ENCODE data around the gene DYNLT5.
"Not testable (repeated sequence)": the region's sequence is repeated elsewhere in the genome, so short reads cannot be mapped to it uniquely, and the experiment has no call there.

DYNLT5 gene

GRCh38 chr1:66778969-66779368, 26.7 kb downstream of the DYNLT5 start:
- H3K27ac ChIP-seq: no peak overlapping the region
- no peaks in the 10 kb centered on the region for H3K27me3 ChIP-seq (ENCODE audit: insufficient read depth, low read depth, severe bottlenecking)
- TF ChIP-seq CTCF (IDR thresholded peaks at IDR 0.05; ENCODE audit: low read depth, low read length): no peak
- no peaks in the 10 kb centered on the region for H3K9me3 ChIP-seq (ENCODE audit: severe bottlenecking)
- DNase-seq: no peak
- no peak overlapping the region for H3K4me3 ChIP-seq (ENCODE audit: low read depth, low read length)
- no peaks in the 10 kb centered on the region for H3K36me3 ChIP-seq

DNA sequence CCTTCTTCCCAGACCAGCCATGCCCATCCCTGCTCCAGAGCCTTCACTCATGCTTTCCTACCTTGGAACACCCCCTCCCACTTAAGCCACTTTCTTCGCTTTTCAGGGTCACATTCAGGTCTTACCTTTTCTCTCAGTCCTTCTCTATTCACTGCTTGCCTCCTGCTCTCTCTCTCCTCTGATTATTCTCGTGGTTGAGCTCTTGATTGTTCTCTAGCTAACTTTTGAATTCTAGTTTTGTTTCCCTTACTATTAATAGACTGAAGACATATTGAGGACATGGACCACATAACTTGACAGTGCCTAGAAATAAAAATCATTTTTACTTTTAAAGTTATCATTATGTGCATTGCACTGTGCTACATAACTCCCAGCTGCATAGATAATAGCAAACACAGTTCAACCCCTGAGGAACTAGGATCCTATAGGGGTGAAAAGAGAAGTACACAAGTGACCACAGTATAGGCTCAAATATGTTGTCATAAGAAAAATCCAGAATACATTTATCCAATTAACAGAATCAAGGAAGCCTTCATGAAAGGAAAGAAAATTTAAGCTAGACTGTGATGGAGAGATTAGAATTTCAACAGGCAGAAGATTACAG, 27.3 kb downstream of the DYNLT5 start:
- Histone ChIP-seq H3K36me3 (no peaks in the 10 kb centered on the region), H3K4me3 (ENCODE audit: low read depth, low read length) (no peak overlapping the region), H3K27ac (no peak overlapping the region), H3K27me3 (ENCODE audit: insufficient read depth, low read depth, severe bottlenecking) (no peaks in the 10 kb centered on the region), H3K9me3 (ENCODE audit: severe bottlenecking) (no peaks in the 10 kb centered on the region)
- TF ChIP-seq CTCF (IDR thresholded peaks at IDR 0.05; ENCODE audit: low read depth, low read length): no peak
- DNase-seq: no peak

DNA sequence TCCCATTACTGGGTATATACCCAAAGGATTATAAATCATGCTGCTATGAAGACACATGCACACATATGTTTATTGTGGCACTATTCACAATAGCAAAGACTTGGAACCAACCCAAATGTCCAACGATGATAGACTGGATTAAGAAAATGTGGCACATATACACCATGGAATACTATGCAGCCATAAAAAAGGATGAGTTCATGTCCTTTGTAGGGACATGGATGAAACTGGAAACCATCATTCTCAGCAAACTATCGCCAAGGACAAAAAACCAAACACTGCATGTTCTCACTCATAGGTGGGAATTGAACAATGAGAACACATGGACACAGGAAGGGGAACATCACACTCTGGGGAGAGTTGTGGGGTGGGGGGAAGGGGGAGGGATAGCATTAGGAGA, 33.5 kb downstream of the DYNLT5 start:
- not testable (repeated sequence) for DNase-seq; H3K27me3 ChIP-seq (ENCODE audit: insufficient read depth, low read depth, severe bottlenecking); H3K4me3 ChIP-seq (ENCODE audit: low read depth, low read length); H3K36me3 ChIP-seq; H3K27ac ChIP-seq; H3K9me3 ChIP-seq (ENCODE audit: severe bottlenecking)

GRCh38 chr1:66787641-66788040, 35.4 kb downstream of the DYNLT5 start:
- no peak overlapping the region for H3K27ac ChIP-seq

GRCh38 chr1:66788231-66788939, 36.1 kb downstream of the DYNLT5 start:
- TF ChIP-seq CTCF (IDR thresholded peaks at IDR 0.05; ENCODE audit: low read depth, low read length): no peak
- no peak overlapping the region for H3K27ac ChIP-seq
- DNase-seq: no peak

More at GRCh38 chr1:66787641-66788040, 35.4 kb downstream of the DYNLT5 start:
- no peaks in the 10 kb centered on the region for H3K27me3 ChIP-seq (ENCODE audit: insufficient read depth, low read depth, severe bottlenecking)
- H3K36me3 ChIP-seq: no peaks in the 10 kb centered on the region
- H3K4me3 ChIP-seq (ENCODE audit: low read depth, low read length): no peak overlapping the region
- TF ChIP-seq CTCF (IDR thresholded peaks at IDR 0.05; ENCODE audit: low read depth, low read length): no peak
- DNase-seq: no peak
- no peaks in the 10 kb centered on the region for H3K9me3 ChIP-seq (ENCODE audit: severe bottlenecking)

GRCh38 chr1:66791621-66792610, 39.7 kb downstream of the DYNLT5 start:
- Histone ChIP-seq H3K36me3 (no peaks in the 10 kb centered on the region), H3K27ac (no peak overlapping the region), H3K9me3 (ENCODE audit: severe bottlenecking) (no peaks in the 10 kb centered on the region), H3K27me3 (ENCODE audit: insufficient read depth, low read depth, severe bottlenecking) (no peaks in the 10 kb centered on the region), H3K4me3 (ENCODE audit: low read depth, low read length) (no peak overlapping the region)
- TF ChIP-seq CTCF (IDR thresholded peaks at IDR 0.05; ENCODE audit: low read depth, low read length): no peak
- no peak for DNase-seq

More at GRCh38 chr1:66788231-66788939, 36.1 kb downstream of the DYNLT5 start:
- no peaks in the 10 kb centered on the region for H3K36me3 ChIP-seq
- no peak overlapping the region for H3K4me3 ChIP-seq (ENCODE audit: low read depth, low read length)
- H3K27me3 ChIP-seq (ENCODE audit: insufficient read depth, low read depth, severe bottlenecking): no peaks in the 10 kb centered on the region
- no peaks in the 10 kb centered on the region for H3K9me3 ChIP-seq (ENCODE audit: severe bottlenecking)

DNA sequence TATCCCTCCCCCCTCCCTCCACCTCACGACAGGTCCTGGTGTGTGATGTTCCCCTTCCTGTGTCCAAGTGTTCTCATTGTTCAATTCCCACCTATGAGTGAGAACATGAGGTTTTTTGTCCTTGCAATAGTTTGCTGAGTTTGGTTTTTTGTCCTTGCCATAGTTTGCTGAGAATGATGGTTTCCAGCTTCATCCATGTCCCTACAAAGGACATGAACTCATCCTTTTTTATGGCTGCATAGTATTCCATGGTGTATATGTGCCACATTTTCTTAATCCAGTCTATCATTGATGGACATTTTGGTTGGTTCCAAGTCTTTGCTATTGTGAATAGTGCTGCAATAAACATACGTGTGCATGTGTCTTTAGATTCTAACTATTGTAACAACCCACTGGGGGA, 43.6 kb downstream of the DYNLT5 start:
- not testable (repeated sequence) for H3K27ac ChIP-seq; H3K27me3 ChIP-seq (ENCODE audit: insufficient read depth, low read depth, severe bottlenecking); DNase-seq; H3K9me3 ChIP-seq (ENCODE audit: severe bottlenecking); H3K4me3 ChIP-seq (ENCODE audit: low read depth, low read length); H3K36me3 ChIP-seq

All from WERI-Rb-1 (cell line).